Retinal pigment epithelial cell (primary cell): Measurements from ENCODE around the gene FBXO31.

ENCODE experiments used
- DNase-seq: peaks from one replicate; pipeline ENCODE4 v3.0.0-alpha.2; 2010; ENCODE audit warnings: low read depth
- H3K4me3 ChIP-seq: 2 replicates; pipeline ENCODE4 v1.5.1; 2011; ENCODE audit warnings: mild to moderate bottlenecking, low read length, control low read depth, moderate library complexity
- CTCF ChIP-seq: conservative IDR thresholded peaks from 2 replicates; pipeline ENCODE4 v1.5.1; 2011; ENCODE audit warnings: low read depth, low read length, control low read depth, inconsistent platforms

Gene FBXO31

DNA sequence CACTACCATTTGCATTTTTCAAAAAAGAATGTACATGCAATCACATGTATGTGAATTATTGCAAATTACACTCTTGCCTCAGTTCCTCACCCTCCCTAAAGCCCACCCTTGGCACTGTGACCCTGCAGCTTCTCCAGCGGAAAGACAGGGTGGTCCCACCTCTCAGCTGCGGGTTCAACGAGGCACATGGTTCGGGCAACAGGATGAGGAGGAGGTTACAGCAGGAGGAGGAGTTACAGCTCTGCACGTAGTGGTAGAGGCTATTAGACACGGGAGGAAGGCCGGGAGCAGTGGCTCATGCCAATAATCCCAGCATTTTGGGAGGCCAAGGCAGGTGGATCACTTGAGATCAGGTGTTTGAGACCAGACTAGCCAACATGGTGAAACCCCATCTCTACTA, 71.6 kb downstream of the FBXO31 start:
- TF ChIP-seq CTCF, result no peak
- H3K4me3 ChIP-seq, result no peak overlapping the region
- DNase-seq, result no peak

- no peak overlapping the region for H3K4me3 ChIP-seq
- no peak for DNase-seq
- no peak for TF ChIP-seq CTCF
Observed at GRCh38 chr16:87311387-87311786, 72.2 kb downstream of the FBXO31 start.

DNA sequence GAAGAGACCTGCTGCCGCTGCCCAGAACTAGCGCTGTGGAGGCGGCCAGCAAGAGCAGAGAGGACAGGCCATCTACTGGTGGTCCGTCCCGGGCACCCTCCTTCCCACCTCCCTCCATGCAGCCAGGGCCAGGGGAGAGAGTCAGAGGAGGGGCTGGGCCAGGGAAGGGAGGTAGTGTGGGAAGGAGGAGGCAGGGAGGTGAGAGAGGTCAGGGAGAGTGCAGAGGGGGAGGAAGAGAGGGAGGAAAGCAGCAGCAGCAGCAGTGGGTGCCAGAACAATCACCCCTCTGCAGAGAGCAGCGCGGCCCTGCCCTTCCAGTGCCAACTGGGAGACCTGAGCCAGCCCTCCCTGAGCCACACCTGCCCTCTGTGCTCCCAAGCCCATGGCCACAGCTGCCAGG, 73.0 kb downstream of the FBXO31 start:
- no peak for TF ChIP-seq CTCF
- no peak overlapping the region for H3K4me3 ChIP-seq
- DNase-seq, result no peak

DNA sequence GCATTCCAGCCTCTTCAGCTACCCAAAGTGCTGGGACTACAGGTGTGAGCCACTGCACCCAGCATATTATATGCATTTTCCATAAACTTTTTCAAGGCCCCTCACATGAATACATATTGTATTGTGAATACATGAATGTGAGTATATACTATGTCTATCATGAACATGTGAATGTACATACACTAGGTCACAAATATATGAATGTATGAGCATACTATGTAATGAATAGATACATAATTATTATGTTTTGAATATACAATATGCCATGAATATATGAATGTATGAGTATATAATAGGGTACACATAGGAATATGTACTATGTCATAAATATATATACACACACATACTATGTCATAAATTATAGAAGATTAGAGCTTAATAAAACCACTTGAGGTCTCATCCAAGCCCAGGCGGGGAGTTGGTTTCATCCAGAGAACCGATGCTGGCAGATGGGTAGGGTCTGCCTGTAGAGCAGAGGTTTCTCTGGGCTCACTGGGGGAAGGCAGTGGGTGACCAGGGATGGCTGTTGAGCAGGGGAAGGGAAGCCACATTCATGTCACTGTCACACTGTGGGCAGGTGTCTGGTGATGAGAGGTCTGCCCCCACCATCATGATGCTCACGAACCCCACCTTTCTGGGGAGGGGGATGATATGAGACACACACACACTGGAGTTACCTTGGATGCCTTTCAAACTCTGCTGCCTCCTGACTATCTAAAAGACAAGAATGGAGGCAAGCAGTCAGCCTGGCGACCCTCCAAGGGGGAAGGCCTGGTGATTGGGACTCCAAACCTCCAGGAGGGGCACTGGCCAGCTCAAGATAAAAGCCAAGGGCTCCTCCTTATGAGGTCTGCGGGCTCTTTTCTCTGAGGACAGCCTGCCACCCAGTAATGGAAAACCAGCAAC, 73.7 kb downstream of the FBXO31 start:
- H3K4me3 ChIP-seq, result no peak overlapping the region
- no peak for TF ChIP-seq CTCF
- no peak for DNase-seq

- H3K4me3 ChIP-seq, result no peak overlapping the region
- no peak for DNase-seq
- TF ChIP-seq CTCF, result no peak
Observed at GRCh38 chr16:87308826-87309225, 74.8 kb downstream of the FBXO31 start.

- TF ChIP-seq CTCF, result no peak
- no peak for DNase-seq
- H3K4me3 ChIP-seq, result no peak overlapping the region
Observed at GRCh38 chr16:87306516-87306915, 77.1 kb downstream of the FBXO31 start.

DNA sequence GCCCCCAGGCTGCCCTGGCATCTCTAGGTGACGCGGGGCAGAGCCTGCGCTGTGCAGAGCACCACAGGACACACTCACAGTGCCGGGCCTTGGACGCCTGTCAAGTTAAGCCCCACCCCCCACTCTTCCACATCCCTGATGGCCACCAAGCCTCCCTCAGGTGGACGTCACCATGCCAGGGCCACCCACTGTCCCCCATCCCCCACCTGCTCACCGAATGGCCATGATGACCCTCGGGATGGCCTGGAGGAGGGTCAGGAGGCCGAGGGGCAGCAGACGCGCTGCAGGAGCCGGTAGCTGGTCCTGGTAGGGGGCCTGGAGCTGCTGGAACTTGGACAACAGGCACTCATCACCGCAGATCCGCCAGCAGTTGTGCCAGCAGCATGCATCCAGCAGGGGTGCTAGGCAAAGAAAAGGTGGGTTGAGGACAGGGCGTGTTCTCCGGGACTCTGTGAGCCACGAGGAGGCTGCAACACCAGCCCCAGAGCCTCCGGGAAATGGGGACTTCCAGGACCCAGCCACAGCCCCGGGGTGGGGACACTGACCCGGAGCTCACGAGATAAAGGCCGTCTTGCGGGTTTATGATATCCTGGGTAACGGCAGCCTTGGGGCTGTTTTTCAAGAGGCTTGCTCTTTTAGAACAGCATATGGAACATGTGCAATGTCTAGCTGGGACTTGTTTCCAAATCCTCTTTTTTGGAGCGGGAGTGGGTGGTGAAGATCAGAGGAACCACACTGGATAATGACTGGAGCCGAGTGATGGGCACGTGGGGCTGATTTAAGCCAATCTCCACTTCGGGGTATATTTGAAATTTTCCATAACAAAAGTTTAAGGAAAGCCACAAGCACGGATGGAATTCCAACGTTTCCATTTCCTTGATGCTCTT, 77.8 kb downstream of the FBXO31 start:
- DNase-seq, result no peak
- no peak overlapping the region for H3K4me3 ChIP-seq
- no peak for TF ChIP-seq CTCF
